ENCODE data around the gene FAM163B. TPM values are rescaled to one million over a fixed set of nuclear protein-coding genes. Genes with fewer than 3 reads are reported as not detected.
"Not testable (repeated sequence)": the region's sequence is repeated elsewhere in the genome, so short reads cannot be mapped to it uniquely, and the experiment has no call there.

Gene FAM163B
- total and polyA plus RNA-seq, 2 experiments from 2014 or later: 0.60 to 1.3 TPM

DNA sequence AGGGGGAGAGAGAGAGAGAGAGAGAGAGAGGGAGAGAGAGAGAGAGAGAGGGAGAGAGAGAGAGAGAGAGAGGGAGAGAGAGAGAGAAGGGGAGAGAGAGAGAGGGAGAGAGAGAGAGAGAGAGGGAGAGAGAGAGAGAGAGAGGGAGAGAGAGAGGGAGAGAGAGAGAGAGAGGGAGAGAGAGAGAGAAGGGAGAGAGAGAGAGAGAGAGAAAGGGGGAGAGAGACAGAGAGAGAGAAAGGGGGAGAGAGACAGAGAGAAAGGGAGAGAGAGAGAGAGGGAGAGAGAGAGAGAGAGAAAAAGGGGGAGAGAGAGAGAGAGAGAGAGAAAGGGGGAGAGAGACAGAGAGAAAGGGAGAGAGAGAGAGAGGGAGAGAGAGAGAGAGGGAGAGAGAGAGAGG is 45.4 kb downstream of the FAM163B start:
- H3K9me2 ChIP-seq (ENCODE audit: insufficient read depth); H3K36me3 ChIP-seq (ENCODE audit: insufficient read depth); H3K27ac ChIP-seq (ENCODE audit: low read depth); H3K36me3 Mint-ChIP-seq (ENCODE audit: low read depth); H3K4me3 ChIP-seq; H3K4me1 ChIP-seq (ENCODE audit: insufficient read depth); DNase-seq (ENCODE audit: low spot score); H3K27me3 ChIP-seq (ENCODE audit: insufficient read depth); H3K4me2 ChIP-seq; H3K79me2 ChIP-seq (replicated peaks; ENCODE audit: insufficient read depth); H2AFZ ChIP-seq; H3K27me3 Mint-ChIP-seq (ENCODE audit: insufficient read depth, low read depth, poor library complexity); H3K9me3 Mint-ChIP-seq; H3K4me3 Mint-ChIP-seq; H3F3A ChIP-seq (replicated peaks; ENCODE audit: low read depth); ATAC-seq; H4K20me1 ChIP-seq (replicated peaks; ENCODE audit: insufficient read depth); H3K27ac Mint-ChIP-seq: not testable (repeated sequence)
- peaks cover 22% of the 10 kb centered on the region for H3K4me1 Mint-ChIP-seq

DNA sequence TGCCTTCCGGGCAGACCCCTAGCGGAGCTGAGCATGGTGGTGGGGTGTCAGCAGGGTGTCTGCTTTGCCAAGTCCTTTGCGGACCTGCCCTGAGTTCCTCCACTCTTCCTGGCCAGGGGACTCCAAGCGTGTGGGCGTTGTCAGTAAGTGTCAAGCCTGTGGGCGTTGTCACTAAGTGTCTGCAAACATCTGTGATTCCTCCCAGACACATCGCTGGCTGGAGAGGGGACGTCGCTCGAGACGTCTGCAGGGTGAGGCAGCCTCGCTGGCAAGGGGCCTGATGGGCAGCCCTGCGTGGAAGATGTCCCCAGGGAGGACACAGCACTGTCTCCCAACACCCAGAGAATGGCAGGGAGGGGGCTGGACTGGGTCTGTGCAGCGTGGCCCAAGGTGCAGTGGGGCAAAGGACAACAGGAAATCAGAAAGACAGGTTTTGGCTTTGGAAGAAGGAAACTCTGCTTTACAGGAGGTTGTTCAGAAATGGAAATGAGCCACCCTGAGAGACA is 45.8 kb downstream of the FAM163B start:
- Histone ChIP-seq H3K79me2 (replicated peaks; ENCODE audit: insufficient read depth) (no peaks in the 10 kb centered on the region), H3F3A (replicated peaks; ENCODE audit: low read depth) (no peaks in the 10 kb centered on the region), H3K9me2 (ENCODE audit: insufficient read depth) (no peaks in the 10 kb centered on the region), H3K36me3 (ENCODE audit: insufficient read depth) (no peaks in the 10 kb centered on the region), H3K27me3 (ENCODE audit: insufficient read depth) (no peaks in the 10 kb centered on the region), H3K27ac (ENCODE audit: low read depth) (no peak overlapping the region), H3K4me1 (ENCODE audit: insufficient read depth) (peaks cover 5% of the 10 kb centered on the region), H3K4me3 (no peak overlapping the region), H4K20me1 (replicated peaks; ENCODE audit: insufficient read depth) (no peaks in the 10 kb centered on the region), H2AFZ (no peak overlapping the region), H3K4me2 (no peak overlapping the region)
- Mint-ChIP-seq H3K4me1 (peaks cover 27% of the 10 kb centered on the region), H3K9me3 (no peaks in the 10 kb centered on the region; the same call in 2 of the 3 replicates), H3K27me3 (ENCODE audit: insufficient read depth, low read depth, poor library complexity) (peaks cover 11% of the 10 kb centered on the region), H3K4me3 (no peak overlapping the region), H3K27ac (no peak overlapping the region), H3K36me3 (ENCODE audit: low read depth) (no peaks in the 10 kb centered on the region)
- TF ChIP-seq, protein P1, sequence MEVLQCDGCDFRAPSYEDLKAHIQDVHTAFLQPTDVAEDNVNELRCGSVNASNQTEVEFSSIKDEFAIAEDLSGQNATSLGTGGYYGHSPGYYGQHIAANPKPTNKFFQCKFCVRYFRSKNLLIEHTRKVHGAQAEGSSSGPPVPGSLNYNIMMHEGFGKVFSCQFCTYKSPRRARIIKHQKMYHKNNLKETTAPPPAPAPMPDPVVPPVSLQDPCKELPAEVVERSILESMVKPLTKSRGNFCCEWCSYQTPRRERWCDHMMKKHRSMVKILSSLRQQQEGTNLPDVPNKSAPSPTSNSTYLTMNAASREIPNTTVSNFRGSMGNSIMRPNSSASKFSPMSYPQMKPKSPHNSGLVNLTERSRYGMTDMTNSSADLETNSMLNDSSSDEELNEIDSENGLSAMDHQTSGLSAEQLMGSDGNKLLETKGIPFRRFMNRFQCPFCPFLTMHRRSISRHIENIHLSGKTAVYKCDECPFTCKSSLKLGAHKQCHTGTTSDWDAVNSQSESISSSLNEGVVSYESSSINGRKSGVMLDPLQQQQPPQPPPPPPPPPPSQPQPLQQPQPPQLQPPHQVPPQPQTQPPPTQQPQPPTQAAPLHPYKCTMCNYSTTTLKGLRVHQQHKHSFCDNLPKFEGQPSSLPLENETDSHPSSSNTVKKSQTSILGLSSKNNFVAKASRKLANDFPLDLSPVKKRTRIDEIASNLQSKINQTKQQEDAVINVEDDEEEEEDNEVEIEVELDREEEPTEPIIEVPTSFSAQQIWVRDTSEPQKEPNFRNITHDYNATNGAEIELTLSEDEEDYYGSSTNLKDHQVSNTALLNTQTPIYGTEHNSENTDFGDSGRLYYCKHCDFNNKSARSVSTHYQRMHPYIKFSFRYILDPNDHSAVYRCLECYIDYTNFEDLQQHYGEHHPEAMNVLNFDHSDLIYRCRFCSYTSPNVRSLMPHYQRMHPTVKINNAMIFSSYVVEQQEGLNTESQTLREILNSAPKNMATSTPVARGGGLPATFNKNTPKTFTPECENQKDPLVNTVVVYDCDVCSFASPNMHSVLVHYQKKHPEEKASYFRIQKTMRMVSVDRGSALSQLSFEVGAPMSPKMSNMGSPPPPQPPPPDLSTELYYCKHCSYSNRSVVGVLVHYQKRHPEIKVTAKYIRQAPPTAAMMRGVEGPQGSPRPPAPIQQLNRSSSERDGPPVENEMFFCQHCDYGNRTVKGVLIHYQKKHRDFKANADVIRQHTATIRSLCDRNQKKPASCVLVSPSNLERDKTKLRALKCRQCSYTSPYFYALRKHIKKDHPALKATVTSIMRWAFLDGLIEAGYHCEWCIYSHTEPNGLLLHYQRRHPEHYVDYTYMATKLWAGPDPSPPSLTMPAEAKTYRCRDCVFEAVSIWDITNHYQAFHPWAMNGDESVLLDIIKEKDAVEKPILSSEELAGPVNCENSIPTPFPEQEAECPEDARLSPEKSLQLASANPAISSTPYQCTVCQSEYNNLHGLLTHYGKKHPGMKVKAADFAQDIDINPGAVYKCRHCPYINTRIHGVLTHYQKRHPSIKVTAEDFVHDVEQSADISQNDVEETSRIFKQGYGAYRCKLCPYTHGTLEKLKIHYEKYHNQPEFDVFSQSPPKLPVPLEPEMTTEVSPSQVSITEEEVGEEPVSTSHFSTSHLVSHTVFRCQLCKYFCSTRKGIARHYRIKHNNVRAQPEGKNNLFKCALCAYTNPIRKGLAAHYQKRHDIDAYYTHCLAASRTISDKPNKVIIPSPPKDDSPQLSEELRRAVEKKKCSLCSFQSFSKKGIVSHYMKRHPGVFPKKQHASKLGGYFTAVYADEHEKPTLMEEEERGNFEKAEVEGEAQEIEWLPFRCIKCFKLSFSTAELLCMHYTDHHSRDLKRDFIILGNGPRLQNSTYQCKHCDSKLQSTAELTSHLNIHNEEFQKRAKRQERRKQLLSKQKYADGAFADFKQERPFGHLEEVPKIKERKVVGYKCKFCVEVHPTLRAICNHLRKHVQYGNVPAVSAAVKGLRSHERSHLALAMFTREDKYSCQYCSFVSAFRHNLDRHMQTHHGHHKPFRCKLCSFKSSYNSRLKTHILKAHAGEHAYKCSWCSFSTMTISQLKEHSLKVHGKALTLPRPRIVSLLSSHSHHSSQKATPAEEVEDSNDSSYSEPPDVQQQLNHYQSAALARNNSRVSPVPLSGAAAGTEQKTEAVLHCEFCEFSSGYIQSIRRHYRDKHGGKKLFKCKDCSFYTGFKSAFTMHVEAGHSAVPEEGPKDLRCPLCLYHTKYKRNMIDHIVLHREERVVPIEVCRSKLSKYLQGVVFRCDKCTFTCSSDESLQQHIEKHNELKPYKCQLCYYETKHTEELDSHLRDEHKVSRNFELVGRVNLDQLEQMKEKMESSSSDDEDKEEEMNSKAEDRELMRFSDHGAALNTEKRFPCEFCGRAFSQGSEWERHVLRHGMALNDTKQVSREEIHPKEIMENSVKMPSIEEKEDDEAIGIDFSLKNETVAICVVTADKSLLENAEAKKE (CRISPR knock-in tag; IDR thresholded peaks at IDR 0.05): no peak
- TF ChIP-seq, protein P2, sequence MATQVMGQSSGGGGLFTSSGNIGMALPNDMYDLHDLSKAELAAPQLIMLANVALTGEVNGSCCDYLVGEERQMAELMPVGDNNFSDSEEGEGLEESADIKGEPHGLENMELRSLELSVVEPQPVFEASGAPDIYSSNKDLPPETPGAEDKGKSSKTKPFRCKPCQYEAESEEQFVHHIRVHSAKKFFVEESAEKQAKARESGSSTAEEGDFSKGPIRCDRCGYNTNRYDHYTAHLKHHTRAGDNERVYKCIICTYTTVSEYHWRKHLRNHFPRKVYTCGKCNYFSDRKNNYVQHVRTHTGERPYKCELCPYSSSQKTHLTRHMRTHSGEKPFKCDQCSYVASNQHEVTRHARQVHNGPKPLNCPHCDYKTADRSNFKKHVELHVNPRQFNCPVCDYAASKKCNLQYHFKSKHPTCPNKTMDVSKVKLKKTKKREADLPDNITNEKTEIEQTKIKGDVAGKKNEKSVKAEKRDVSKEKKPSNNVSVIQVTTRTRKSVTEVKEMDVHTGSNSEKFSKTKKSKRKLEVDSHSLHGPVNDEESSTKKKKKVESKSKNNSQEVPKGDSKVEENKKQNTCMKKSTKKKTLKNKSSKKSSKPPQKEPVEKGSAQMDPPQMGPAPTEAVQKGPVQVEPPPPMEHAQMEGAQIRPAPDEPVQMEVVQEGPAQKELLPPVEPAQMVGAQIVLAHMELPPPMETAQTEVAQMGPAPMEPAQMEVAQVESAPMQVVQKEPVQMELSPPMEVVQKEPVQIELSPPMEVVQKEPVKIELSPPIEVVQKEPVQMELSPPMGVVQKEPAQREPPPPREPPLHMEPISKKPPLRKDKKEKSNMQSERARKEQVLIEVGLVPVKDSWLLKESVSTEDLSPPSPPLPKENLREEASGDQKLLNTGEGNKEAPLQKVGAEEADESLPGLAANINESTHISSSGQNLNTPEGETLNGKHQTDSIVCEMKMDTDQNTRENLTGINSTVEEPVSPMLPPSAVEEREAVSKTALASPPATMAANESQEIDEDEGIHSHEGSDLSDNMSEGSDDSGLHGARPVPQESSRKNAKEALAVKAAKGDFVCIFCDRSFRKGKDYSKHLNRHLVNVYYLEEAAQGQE (IDR thresholded peaks at IDR 0.05; ENCODE audit: unreplicated experiment): no peak
- no peak for DNase-seq (ENCODE audit: low spot score)
- ATAC-seq: no peak
